NCI-H2196 treated with DMSO at 0.1 percent for 48 hours (cell line): ENCODE measurements around the gene EPHA1.

ENCODE experiments used
- DNase-seq: peaks from one replicate; lab custom pipeline; 2025; ENCODE audit not compliant: unreplicated experiment; lab: John Stamatoyannopoulos, UW

Gene EPHA1

DNA sequence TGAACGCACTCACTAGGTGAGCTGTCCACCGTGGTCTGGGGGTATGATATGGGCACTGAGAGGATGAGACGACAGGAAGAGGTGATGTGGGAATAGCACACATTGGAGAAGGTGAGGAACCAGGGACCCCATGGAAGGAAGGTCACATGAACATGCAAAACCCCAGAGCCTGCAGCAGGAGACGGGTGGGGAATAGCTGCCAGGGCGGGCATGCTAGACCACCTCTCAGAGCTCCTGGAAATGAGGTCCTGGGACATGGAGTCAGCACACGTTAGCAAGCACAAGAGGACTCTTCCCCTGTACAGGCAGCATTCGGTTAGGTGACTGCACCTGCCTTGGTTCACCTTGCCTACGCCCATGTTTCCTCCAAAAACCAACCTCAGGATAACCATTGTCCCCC lies 54.3 kb downstream of the EPHA1 start:
- DNase-seq = no peak

DNA sequence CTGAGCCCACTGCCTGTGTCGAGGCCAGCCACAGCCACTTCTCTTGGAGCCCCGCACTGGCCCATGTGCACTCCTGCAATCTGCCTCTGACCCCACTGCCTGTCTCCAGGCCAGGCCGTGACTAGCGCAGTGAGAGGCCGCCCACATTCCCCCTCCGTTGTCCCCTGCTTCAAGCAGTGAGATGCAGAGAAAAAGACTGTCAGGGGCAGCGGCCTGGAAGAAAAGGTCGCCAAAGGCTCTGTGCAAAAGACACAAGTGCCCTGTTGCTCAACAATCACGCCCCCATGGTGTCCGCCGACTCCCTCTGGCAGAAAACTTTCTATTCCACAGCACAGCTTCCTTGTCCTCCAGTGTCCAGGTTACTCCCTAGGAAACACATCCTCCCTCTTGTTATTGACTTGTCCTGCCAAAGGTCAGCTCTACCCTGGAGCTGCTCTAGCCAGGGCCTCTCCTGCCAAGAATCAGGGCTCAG lies 56.1 kb downstream of the EPHA1 start:
- DNase-seq = no peak

DNA sequence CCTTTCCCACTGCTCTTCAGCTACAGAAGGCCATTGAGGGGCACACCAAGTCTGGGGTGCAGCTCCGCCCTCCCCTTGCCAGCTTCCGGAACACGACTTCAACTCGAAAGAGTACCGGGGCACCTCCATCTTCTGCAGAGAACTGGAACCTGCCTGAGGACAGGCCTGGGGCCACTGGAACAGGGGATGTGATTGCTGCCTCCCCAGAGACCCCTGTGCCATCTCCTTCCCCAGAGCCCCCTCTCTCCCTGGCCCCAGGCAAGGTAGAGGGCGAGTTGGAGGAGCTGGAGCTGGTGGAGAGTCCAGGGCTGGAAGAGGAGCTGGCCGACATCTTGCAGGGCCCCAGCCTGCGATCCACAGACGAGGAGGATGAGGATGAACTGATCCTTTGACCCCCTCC lies 57.1 kb downstream of the EPHA1 start:
- no peak for DNase-seq

DNA sequence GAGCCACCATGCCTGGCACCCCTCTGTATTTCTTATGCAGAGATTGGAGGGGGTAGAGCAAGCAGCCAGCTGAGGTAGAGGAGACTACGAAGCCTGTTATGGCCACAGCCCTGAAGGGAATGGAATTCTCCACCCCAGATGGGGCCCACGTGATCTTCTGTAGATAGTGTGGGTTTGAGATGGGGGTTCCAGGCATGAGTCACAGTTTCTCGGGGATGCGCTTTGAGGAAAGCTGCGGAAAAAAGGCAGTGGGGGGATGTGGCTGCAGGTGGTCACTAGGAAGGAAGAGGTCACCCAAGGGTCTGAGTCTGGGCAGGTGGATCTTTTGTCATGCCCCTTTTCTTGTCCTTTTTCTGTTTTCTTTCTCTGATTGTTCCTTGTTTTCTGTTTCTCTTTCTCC lies 57.6 kb downstream of the EPHA1 start:
- no peak for DNase-seq

DNA sequence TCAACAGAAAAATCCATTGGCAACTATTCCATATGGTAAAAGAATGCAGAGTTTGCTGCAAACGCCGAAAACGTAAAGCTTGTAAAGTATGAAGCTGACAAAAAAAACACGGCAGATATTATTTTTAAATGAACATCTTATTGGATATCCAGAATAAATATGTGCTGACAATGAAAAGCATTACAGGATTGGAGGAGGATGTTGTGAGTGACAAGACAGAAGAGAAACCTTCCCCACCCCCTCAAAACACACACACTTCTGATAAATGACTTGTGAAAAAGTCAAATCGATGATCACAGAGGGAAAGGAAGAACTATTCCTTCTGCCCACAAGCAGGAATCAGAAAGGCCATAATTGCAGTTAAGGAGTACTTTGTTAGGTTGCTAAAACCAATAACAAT lies 60.7 kb downstream of the EPHA1 start:
- DNase-seq = no peak

DNA sequence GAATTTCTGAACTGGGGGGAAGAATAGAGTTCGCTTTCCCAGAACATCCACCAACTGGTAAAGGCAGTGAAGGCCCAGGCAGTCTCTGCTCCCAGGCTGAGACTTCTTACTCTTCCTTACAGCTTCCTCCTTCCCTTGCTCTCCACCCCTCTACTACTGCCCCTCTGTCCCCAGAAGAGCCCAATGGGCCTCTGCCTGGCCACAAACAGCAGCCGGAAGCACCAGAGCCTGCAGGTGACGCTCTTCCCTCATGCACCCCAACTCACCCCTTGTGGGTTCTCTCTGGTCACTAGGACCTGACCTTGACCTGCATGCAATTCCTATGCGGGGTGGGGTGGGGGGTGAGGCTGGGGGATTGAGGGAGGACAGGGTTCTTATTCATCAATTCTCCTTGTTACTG lies 62.6 kb downstream of the EPHA1 start:
- no peak for DNase-seq

DNA sequence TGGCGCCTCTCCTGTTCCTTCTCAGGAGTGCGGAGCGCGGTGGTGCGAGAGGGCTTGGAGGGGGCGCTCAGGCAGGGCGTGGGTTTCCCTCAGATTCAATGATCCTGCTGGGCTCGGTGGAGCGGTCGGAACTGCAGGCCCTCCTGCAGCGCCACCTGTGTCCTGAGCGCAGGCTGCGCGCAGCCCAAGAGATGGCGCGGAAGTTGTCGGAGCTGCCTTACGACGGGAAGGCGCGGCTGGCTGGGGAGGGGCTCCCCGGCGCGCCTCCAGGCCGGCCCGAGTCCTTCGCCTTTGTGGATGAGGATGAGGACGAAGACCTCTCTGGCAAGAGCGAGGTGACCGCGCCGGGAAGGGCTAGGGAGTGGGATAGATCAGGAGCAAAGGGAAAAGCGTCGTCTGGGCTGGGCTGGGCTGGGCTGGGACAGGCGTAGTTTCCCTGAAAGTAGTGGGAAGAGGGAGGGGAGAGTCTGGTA lies 63.2 kb downstream of the EPHA1 start:
- DNase-seq = no peak

DNA sequence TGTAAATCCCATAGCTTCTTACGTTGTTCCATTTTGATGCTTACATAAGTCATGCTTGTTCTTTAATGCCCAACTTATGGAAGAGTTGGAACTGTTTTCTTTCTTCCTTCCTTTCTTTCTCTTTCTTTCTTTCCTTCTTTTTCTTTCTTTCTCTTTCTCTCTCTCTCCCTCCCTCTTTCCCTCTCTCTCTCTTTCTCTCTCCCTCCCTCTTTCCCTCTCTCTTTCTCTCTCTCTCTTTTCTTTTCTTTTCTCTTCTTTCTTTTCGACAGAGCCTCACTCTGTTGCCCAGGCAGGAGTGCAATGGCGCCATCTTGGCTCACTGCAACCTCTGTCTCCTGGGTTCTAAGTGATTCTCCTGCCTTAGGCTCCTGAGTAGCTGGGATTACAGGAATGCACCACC lies 65.1 kb downstream of the EPHA1 start:
- DNase-seq = no peak

DNA sequence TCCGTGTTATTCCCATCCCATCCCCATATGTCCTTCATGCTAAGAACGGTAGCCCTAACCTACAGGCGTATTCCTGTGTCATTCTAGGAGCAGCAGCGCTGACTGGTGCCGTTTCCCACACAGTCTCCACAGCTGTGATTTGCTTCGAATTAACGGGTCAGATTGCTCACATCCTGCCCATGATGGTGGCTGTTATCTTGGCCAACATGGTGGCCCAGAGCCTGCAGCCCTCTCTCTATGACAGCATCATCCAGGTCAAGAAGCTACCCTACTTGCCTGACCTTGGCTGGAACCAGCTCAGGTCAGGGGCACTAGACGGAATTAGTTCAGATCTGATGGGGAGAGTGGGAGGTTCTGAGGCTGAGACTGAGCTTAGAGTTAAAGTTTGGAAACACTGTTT lies 66.8 kb downstream of the EPHA1 start:
- DNase-seq = no peak
